ENCODE data around the gene EIF1AX.

DNA sequence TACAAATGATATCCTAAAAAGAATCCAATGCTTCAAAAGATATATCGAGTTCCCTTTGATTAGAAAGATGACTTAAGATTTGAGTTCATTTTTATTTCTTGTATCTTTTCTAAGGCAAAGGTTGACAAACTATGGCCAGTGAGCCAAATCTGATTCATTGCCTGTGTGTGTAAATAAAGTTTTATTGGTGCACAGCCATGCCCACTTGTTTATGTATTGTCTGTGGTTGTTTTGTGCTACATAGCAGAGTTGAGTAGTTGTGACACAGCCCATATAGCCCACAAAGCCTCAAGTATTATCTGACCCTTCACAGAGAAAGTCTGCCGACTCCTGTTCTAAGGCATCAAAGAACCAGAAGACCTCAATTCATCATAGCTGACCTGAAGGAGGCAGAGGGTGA, 32.2 kb upstream of the EIF1AX start:
- no peak for TF ChIP-seq POLR2A (IDR thresholded peaks at IDR 0.05)
- TF ChIP-seq, protein P1, sequence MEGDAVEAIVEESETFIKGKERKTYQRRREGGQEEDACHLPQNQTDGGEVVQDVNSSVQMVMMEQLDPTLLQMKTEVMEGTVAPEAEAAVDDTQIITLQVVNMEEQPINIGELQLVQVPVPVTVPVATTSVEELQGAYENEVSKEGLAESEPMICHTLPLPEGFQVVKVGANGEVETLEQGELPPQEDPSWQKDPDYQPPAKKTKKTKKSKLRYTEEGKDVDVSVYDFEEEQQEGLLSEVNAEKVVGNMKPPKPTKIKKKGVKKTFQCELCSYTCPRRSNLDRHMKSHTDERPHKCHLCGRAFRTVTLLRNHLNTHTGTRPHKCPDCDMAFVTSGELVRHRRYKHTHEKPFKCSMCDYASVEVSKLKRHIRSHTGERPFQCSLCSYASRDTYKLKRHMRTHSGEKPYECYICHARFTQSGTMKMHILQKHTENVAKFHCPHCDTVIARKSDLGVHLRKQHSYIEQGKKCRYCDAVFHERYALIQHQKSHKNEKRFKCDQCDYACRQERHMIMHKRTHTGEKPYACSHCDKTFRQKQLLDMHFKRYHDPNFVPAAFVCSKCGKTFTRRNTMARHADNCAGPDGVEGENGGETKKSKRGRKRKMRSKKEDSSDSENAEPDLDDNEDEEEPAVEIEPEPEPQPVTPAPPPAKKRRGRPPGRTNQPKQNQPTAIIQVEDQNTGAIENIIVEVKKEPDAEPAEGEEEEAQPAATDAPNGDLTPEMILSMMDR (IDR thresholded peaks at IDR 0.05) = no peak
- no peak for TF ChIP-seq EP300 (IDR thresholded peaks at IDR 0.05)
